Measurements from ENCODE around the gene LMX1A. TPM values are rescaled to one million over a fixed set of nuclear protein-coding genes. Genes with fewer than 3 reads are reported as not detected.

Gene LMX1A
- total RNA-seq, 1 donor from 2014 or later, result 0.21 TPM

- no peak for ATAC-seq
- Histone ChIP-seq H3K27me3 (ENCODE audit: low read depth) (no peaks in the 10 kb centered on the region), H3K9me3 (no peaks in the 10 kb centered on the region), H3K27ac (no peak overlapping the region), H3K4me1 (no peaks in the 10 kb centered on the region), H3K36me3 (no peaks in the 10 kb centered on the region), H3K4me3 (no peak overlapping the region)
- no peak for TF ChIP-seq CTCF (IDR thresholded peaks at IDR 0.05)
- no peak for DNase-seq
- intact Hi-C loops (cut with DNase I), result no loop called here
Measured at GRCh38 chr1:165303386-165303785, 53.1 kb downstream of the LMX1A start.

DNA sequence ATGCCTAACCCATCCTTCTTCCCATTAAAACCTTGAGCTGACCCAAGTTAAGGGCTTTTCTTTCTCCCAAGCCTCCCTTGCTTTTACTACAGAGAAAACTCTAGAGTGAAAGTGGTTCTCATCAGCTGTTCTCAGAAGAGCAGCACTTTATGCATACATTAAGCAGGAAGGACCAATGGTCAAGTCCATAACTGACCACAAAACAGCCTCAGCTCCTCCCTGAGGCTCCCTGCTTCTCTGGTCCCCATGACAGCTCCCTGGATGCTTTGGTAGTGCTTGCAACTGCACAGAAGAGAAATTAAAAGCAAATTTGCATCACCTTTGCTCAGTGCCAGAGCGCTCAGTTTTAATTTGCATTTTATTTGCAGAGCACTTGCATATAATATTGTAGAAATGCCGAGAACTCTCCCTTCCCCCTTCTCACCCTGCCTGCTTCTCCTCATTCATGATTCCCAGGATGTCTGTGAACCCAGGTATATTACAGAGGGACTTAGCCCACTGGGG, 56.1 kb downstream of the LMX1A start:
- Histone ChIP-seq H3K9me3 (no peaks in the 10 kb centered on the region), H3K36me3 (no peaks in the 10 kb centered on the region), H3K27ac (no peak overlapping the region), H3K4me1 (no peaks in the 10 kb centered on the region), H3K4me3 (no peak overlapping the region), H3K27me3 (ENCODE audit: low read depth) (no peaks in the 10 kb centered on the region)
- intact Hi-C loops (cut with DNase I), result no loop called here
- DNase-seq, result no peak
- ATAC-seq, result no peak
- no peak for TF ChIP-seq CTCF (IDR thresholded peaks at IDR 0.05)

GRCh38 chr1:165298203-165298820, 58.2 kb downstream of the LMX1A start:
- intact Hi-C loops (cut with DNase I), result no loop called here
- no peak for ATAC-seq

DNA sequence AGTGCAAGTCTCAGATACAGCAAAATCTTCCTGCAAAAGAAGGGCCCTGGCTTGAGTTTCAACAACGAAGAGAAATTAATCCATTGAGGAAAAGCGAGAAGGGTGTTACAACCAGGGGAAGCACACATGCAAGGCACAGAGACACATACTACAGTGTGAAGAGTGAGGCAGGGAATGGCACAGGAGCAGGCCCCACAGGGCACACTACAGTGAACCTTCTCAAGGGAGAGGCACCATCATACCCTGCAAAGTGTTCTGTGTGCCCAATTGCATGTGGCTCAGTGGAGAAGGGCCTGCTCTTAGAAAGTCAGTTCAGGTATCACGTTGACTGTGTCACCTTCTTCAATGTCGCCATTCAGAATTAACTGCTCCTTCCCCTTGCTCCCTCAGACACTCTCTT, 60.3 kb downstream of the LMX1A start:
- ATAC-seq, result no peak

More at GRCh38 chr1:165298203-165298820, 58.2 kb downstream of the LMX1A start:
- H3K36me3 ChIP-seq, result no peaks in the 10 kb centered on the region
- TF ChIP-seq CTCF (IDR thresholded peaks at IDR 0.05), result no peak
- peaks cover 3% of the 10 kb centered on the region for H3K27me3 ChIP-seq (ENCODE audit: low read depth)
- H3K9me3 ChIP-seq, result no peaks in the 10 kb centered on the region
- no peaks in the 10 kb centered on the region for H3K4me1 ChIP-seq
- no peak for DNase-seq
- H3K4me3 ChIP-seq, result no peak overlapping the region
- H3K27ac ChIP-seq, result no peak overlapping the region

DNA sequence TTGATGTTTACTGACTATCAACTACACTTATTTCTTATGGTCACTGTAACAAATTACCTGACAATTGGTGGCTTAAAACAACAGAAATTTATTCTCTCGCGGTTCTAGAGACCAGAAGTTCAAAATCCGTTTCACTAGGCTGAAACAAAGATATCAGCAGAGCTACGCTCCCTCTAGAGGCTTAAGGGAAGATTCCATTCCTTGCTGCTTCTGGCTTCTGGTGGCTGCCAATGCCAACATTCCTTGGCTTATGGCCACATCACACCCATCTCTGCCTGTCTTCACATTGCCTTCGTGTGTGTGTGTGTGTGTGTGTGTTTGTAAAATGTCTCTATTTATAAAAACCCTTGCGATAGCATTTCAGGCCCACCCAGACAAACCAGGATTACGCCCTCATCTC, 66.4 kb downstream of the LMX1A start:
- DNase-seq, result no peak
- TF ChIP-seq CTCF (IDR thresholded peaks at IDR 0.05), result no peak
- no peaks in the 10 kb centered on the region for H3K36me3 ChIP-seq
- H3K9me3 ChIP-seq, result no peaks in the 10 kb centered on the region
- H3K27me3 ChIP-seq (ENCODE audit: low read depth), result peaks cover 30% of the 10 kb centered on the region
- H3K27ac ChIP-seq, result no peak overlapping the region
- intact Hi-C loops (cut with DNase I), result no loop called here
- no peak overlapping the region for H3K4me3 ChIP-seq
- ATAC-seq, result no peak
- H3K4me1 ChIP-seq, result no peaks in the 10 kb centered on the region

More for the DNA sequence above, 60.3 kb downstream of the LMX1A start:
- peaks cover 8% of the 10 kb centered on the region for H3K27me3 ChIP-seq (ENCODE audit: low read depth)
- H3K9me3 ChIP-seq, result no peaks in the 10 kb centered on the region
- no peak for DNase-seq
- no peak overlapping the region for H3K27ac ChIP-seq
- H3K4me1 ChIP-seq, result no peaks in the 10 kb centered on the region
- no peaks in the 10 kb centered on the region for H3K36me3 ChIP-seq
- intact Hi-C loops (cut with DNase I), result no loop called here
- no peak for TF ChIP-seq CTCF (IDR thresholded peaks at IDR 0.05)
- no peak overlapping the region for H3K4me3 ChIP-seq
